GM12864 (cell line): Measurements from ENCODE around the gene GPR156.
"Not testable (repeated sequence)": the region's sequence is repeated elsewhere in the genome, so short reads cannot be mapped to it uniquely, and the experiment has no call there.

ENCODE experiments used
- DNase-seq: peaks from one replicate; pipeline ENCODE4 v3.0.0-alpha.2; 2011; ENCODE audit warnings: low read depth
- H3K4me3 ChIP-seq: 2 replicates; pipeline ENCODE4 v1.5.1; 2011; ENCODE audit warnings: mild to moderate bottlenecking, low read depth, low read length, control low read depth
- TF ChIP-seq, protein P1 (sequence below): IDR thresholded peaks from 2 replicates; pipeline ENCODE4 v1.5.1; 2011; ENCODE audit warnings: low read depth, mild to moderate bottlenecking, moderate library complexity, low read length, control low read depth, inconsistent platforms; ENCODE audit errors: missing control alignments

GPR156 gene

GRCh38 chr3:120306519-120307455 lies 21.8 kb upstream of the GPR156 start:
- no peak for DNase-seq
- TF ChIP-seq, protein P1, sequence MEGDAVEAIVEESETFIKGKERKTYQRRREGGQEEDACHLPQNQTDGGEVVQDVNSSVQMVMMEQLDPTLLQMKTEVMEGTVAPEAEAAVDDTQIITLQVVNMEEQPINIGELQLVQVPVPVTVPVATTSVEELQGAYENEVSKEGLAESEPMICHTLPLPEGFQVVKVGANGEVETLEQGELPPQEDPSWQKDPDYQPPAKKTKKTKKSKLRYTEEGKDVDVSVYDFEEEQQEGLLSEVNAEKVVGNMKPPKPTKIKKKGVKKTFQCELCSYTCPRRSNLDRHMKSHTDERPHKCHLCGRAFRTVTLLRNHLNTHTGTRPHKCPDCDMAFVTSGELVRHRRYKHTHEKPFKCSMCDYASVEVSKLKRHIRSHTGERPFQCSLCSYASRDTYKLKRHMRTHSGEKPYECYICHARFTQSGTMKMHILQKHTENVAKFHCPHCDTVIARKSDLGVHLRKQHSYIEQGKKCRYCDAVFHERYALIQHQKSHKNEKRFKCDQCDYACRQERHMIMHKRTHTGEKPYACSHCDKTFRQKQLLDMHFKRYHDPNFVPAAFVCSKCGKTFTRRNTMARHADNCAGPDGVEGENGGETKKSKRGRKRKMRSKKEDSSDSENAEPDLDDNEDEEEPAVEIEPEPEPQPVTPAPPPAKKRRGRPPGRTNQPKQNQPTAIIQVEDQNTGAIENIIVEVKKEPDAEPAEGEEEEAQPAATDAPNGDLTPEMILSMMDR = no peak
- H3K4me3 ChIP-seq = no peak overlapping the region

DNA sequence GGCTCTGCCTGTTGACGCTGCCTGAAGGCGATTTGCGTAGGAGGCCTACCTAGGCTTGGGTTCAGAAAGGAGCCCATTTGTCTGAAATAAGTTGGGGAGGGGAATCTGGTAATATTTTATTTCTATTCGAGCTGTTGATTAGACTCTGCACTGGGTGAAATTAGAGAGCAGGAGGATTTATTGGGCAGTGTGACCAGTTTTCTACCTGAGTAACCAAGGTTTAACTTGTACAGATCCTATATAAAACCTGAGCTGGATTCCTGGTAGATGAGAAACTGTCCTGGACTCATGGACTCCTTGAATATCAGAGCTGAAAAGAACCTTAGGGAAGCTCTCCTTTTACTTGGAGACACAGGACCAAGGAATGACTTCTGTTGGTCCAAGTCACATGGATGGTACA lies 19.6 kb upstream of the GPR156 start:
- DNase-seq = no peak
- TF ChIP-seq, protein P1 = no peak
- no peak overlapping the region for H3K4me3 ChIP-seq

DNA sequence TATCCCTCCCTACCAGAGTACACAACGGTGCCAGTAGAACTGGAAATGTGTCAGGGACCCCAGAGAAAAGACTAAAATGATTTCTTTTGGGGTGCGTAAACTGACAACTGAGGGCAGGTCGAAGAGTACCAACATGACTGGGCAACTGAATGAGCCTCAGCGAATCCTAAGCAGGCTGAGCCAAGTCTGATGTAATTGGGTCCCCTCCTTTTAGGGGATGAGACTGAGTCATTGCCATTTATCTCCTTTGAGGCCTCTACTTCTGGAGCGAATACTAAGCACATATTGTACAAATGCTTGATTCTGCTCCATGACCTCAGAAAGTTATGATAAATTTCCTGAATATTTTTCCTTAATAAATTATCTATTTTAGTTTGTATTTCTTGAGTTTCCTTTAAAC lies 17.3 kb upstream of the GPR156 start:
- no peak for DNase-seq
- H3K4me3 ChIP-seq = no peak overlapping the region
- TF ChIP-seq, protein P1 = no peak

DNA sequence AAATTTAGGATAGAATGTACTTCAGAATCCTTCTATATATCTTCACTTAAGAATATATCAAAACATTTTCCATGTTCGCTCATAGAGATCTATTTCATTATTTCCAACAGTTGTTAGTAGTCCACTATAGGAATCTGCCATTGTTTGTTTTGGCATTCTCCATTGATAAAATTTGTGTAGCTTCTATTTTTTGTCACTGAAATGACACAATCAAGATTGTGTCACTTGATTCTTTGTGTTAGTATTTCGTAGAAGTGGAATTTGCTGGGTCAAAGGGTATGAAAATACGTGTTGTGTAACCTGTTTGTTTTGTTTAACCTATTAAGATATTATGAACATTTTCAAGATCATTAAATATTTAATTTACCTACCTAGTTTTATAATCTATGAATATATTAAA lies 15.9 kb upstream of the GPR156 start:
- DNase-seq = no peak
- TF ChIP-seq, protein P1 = no peak
- H3K4me3 ChIP-seq = no peak overlapping the region

GRCh38 chr3:120299403-120299802 lies 14.4 kb upstream of the GPR156 start:
- H3K4me3 ChIP-seq = no peak overlapping the region
- TF ChIP-seq, protein P1 = no peak
- no peak for DNase-seq

DNA sequence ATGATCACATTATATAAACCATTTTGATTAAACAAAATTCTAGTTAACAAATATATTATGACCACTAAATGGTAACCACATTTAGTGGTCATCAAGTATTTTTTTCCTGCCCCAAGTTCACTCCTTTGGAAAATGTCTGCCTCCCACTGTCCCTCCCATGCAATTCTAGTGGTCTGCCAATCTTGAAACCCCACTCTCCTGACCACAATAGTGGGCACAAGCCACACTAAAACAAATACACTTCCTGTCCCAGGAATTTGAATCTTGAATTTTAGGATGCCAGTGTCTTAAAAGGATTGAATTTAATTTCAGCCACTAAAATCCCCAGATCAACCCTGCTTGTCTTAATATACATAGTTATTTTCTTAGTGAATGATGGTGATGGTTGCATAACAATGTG lies 14.0 kb upstream of the GPR156 start:
- H3K4me3 ChIP-seq = no peak overlapping the region
- DNase-seq = no peak
- TF ChIP-seq, protein P1 = no peak

DNA sequence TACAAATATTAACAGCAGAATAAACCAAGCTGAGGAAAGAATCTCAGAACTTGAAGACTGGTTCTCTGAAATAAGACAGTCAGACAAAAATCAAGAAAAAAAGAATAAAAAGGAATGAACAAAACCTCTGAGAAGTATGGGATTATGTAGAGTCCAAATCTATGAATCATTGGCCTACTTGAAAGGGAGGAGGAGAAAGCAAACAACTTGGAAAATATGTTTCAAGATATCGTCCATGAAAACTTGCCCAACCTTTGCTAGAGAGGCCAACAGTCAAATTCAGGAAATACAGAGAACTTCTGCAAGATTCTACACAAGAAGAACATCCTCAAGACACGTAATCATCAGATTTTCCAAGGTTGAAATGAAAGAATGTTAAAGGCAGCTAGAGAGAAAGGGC lies 6.5 kb upstream of the GPR156 start:
- DNase-seq, H3K4me3 ChIP-seq: not testable (repeated sequence)
